ENCODE results near the gene FGR. TPM values are rescaled to one million over a fixed set of nuclear protein-coding genes. Genes with fewer than 3 reads are reported as not detected.

FGR gene
- total RNA-seq, 1 donor from 2014 or later: 0.19 TPM

DNA sequence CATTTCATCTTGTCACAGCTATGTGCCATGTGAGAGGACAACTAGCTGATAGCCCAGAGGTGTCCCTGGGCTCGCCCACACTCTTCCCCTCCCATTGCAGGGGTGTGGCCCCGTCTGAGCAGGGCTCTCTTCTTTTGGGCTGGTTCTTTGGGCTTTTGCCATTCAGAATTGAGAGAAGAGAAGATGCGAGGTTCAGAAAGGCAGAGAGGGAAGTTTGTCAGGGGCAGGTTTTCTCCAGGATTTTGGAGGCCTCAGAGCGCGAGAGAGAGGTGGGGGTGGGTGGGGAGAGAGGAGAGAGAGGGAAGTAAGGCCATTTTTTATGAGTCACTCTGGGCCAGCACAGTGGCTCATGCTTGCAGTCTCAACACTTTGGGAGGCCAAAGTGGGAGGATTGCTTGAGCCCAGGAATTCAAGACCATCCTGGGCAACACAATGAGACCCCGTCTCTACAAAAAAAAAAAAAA lies 31.8 kb upstream of the FGR start:
- intact Hi-C loops (cut with micrococcal nuclease): no loop called here

GRCh38 chr1:27666294-27666693 lies 31.3 kb upstream of the FGR start:
- intact Hi-C loops (cut with micrococcal nuclease): no loop called here
- Mint-ChIP-seq H3K4me1 (peaks cover 55% of the 10 kb centered on the region), H3K4me3 (no peak overlapping the region), H3K36me3 (ENCODE audit: low read depth) (peaks cover 29% of the 10 kb centered on the region), H3K9me3 (no peaks in the 10 kb centered on the region), H3K27ac (peak overlapping the region; percentile 46), H3K27me3 (no peaks in the 10 kb centered on the region)
- no peak for DNase-seq

More for the DNA sequence above, 31.8 kb upstream of the FGR start:
- Mint-ChIP-seq H3K36me3 (ENCODE audit: low read depth) (peaks cover 29% of the 10 kb centered on the region), H3K27ac (peak overlapping the region; percentile 46), H3K9me3 (no peaks in the 10 kb centered on the region), H3K4me3 (no peak overlapping the region), H3K4me1 (peaks cover 54% of the 10 kb centered on the region), H3K27me3 (no peaks in the 10 kb centered on the region)
- DNase-seq: no peak

DNA sequence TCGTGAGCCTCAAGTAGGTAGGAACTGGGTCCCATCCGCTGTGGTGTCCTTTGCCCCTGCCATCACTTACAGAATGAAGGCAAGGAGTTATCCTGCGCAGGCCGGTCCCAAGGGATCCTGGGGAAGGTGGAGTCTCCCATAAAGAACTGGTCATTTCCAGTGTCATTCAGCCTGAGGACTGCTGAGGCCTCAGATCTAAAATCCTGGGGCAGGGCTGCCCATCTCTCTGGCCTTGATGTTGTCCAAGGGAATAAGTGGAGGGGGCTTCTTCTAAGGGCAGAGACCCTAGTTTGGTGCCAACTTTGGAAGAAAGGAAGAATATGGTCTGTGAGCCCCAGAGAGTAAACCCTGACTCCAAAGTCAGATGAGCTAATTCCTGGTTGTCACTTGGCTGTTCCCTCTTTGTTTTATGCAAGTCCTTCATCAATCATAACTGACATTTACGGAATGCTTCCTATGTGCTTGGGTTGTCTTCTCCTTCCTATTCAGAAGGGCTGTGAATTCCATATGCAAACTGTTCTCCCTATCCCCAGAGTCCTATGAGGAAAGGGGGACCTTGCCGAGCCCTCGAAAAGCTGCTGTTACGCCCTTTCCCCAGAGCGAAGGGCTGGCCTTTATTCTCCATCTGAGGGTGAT lies 30.1 kb upstream of the FGR start:
- Mint-ChIP-seq H3K27ac (peak overlapping the region; percentile 80), H3K4me1 (peaks cover 55% of the 10 kb centered on the region), H3K27me3 (no peaks in the 10 kb centered on the region), H3K4me3 (no peak overlapping the region), H3K36me3 (ENCODE audit: low read depth) (peaks cover 29% of the 10 kb centered on the region), H3K9me3 (no peaks in the 10 kb centered on the region)
- intact Hi-C loops (cut with micrococcal nuclease): no loop called here
- no peak for DNase-seq

DNA sequence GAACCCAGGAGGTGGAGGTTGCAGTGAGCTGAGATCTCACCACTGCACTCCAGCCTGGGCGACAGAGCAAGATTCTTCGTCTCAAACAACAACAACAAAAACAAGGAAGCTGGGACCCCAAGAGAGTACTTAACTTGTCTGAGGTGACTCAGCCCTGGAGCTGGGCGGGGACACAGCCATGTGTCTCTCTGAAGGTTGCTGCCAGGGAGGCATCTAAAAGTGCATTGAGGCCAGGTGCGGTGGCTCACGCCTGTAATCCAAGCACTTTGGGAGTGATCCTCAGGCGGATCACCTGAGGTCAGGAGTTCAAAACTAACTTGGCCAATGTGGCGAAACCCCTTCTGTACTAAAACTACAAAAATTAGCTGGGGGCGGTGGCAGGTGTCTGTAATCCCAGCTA lies 29.3 kb upstream of the FGR start:
- no peaks in the 10 kb centered on the region for H3K9me3 Mint-ChIP-seq
- intact Hi-C loops (cut with micrococcal nuclease): no loop called here
- H3K4me3 Mint-ChIP-seq: no peak overlapping the region
- DNase-seq: no peak
- H3K36me3 Mint-ChIP-seq (ENCODE audit: low read depth): peaks cover 29% of the 10 kb centered on the region
- peaks cover 53% of the 10 kb centered on the region for H3K4me1 Mint-ChIP-seq
- H3K27me3 Mint-ChIP-seq: no peaks in the 10 kb centered on the region
- H3K27ac Mint-ChIP-seq: no peak overlapping the region

DNA sequence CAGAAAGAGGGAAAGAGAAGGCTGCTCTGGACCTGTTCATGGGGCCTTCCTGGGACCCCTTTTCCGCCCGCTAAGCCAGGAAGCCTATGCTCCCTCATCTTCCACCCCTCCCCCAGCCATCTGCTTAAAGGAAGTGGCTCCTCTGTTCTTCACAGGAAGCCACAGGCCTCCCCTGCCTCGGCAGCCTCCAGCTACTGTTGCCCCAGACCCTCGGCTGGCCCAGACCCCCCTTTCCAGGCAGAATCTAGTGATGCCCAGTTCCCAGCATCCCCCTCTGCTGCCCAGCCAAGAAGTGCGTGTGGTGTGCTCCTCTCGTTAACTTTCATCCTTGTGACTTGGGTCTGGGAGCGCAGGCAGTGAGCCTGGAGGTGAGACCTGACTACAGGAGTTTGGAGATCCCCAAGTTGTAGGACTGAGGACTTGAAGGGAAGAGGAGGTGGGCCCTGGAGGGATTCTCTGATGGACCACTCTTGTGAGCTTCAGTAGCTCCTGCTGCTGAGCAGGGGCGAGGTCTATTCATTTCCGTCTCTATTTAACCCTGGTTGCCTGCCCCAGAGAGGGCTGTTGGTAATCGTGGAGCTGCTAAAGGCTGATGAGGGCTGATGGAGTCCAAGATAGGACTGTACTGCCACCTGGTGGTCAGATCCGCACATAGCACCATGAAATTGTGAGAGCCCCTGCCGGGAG lies 27.9 kb upstream of the FGR start:
- Mint-ChIP-seq H3K4me1 (peaks cover 55% of the 10 kb centered on the region), H3K9me3 (no peaks in the 10 kb centered on the region), H3K27ac (peak overlapping the region; percentile 99)

DNA sequence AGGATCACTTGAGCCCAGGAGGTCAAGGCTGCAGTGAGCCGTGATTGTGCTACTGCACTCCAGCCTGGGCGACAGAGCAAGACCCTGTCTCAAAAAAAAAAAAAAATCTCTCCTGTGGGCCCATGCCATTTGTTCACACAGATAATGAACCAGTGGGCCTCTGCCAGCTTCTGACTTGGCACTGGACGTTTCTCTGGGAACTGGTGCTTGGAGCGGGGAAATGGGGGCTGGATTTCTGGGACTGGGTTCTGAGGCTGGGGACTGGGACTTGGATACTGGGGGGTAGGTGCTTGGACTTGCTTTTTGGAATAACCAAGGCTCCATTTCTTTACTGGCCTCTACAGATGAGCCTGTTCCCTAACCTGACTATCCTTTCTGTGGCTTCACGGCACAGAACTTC lies 27.3 kb upstream of the FGR start:
- intact Hi-C loops (cut with micrococcal nuclease): no loop called here
- Mint-ChIP-seq H3K4me1 (peaks cover 52% of the 10 kb centered on the region), H3K4me3 (peak overlapping the region; percentile 80), H3K27me3 (no peaks in the 10 kb centered on the region), H3K9me3 (no peaks in the 10 kb centered on the region), H3K27ac (peak overlapping the region; percentile 99), H3K36me3 (ENCODE audit: low read depth) (peaks cover 19% of the 10 kb centered on the region)
- no peak for DNase-seq

More for the DNA sequence above, 27.9 kb upstream of the FGR start:
- Mint-ChIP-seq H3K36me3 (ENCODE audit: low read depth) (peaks cover 24% of the 10 kb centered on the region), H3K27me3 (no peaks in the 10 kb centered on the region), H3K4me3 (peak overlapping the region; percentile 80)
- DNase-seq: peak; percentile 97
- intact Hi-C loops (cut with micrococcal nuclease): loop anchor here (1.0 kb wide), 7 partner anchors 19 to 271 kb away; partner anchors contain the start of gene GPR3

- H3K4me1 Mint-ChIP-seq: peaks cover 53% of the 10 kb centered on the region
- H3K36me3 Mint-ChIP-seq (ENCODE audit: low read depth): peaks cover 15% of the 10 kb centered on the region
- H3K27me3 Mint-ChIP-seq: no peaks in the 10 kb centered on the region
- H3K9me3 Mint-ChIP-seq: no peaks in the 10 kb centered on the region
- H3K27ac Mint-ChIP-seq: peak overlapping the region; percentile 100
- peak; percentile 59 for DNase-seq
- intact Hi-C loops (cut with micrococcal nuclease): loop anchor here (2.0 kb wide), 1 partner anchor 139 kb away; no protein-coding TSS in a partner anchor
- H3K4me3 Mint-ChIP-seq: peak overlapping the region; percentile 91
Observed at GRCh38 chr1:27661412-27662075, 26.6 kb upstream of the FGR start.

DNA sequence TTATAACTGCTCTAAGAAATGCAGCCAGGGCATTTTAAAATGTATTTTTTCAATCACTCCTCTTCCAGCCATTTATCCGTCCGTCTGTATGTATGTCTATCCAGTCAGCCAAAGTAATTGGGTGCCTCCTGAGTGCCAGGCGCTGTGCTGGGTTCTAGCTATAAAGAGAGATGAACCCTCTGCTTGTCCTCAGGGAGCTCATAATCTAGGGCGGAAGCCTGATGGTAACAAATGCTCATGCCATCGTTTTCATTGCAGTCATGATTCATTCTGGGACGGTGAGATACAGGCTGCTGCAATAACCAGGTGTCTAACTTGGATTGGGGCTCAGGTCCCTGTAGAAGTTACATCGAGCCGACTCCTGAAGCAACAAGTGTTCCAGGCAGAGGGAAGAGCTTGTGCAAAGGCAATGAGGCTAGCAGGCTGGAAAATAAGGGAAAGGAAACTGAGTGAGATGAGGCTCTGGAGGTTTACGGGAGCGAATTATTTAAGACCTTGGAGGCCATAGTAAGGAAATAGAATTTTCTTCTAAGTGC lies 25.4 kb upstream of the FGR start:
- Mint-ChIP-seq H3K27ac (peak overlapping the region; percentile 100), H3K36me3 (ENCODE audit: low read depth) (peaks cover 5% of the 10 kb centered on the region), H3K9me3 (no peaks in the 10 kb centered on the region), H3K4me3 (peak overlapping the region; percentile 91), H3K27me3 (no peaks in the 10 kb centered on the region), H3K4me1 (peaks cover 57% of the 10 kb centered on the region)
- DNase-seq: no peak
- intact Hi-C loops (cut with micrococcal nuclease): loop anchor here (2.0 kb wide), 1 partner anchor 138 kb away; no protein-coding TSS in a partner anchor

- Mint-ChIP-seq H3K36me3 (ENCODE audit: low read depth) (peaks cover under 1% of the 10 kb centered on the region), H3K27ac (peak overlapping the region; percentile 100), H3K27me3 (no peaks in the 10 kb centered on the region), H3K4me1 (peaks cover 63% of the 10 kb centered on the region), H3K9me3 (no peaks in the 10 kb centered on the region), H3K4me3 (peak overlapping the region; percentile 91)
- intact Hi-C loops (cut with micrococcal nuclease): loop anchor here (1.0 to 2.0 kb wide), 3 partner anchors 10 to 137 kb away; no protein-coding TSS in a partner anchor
- DNase-seq: peak; percentile 98
Observed at GRCh38 chr1:27659497-27660299, 24.7 kb upstream of the FGR start.

DNA sequence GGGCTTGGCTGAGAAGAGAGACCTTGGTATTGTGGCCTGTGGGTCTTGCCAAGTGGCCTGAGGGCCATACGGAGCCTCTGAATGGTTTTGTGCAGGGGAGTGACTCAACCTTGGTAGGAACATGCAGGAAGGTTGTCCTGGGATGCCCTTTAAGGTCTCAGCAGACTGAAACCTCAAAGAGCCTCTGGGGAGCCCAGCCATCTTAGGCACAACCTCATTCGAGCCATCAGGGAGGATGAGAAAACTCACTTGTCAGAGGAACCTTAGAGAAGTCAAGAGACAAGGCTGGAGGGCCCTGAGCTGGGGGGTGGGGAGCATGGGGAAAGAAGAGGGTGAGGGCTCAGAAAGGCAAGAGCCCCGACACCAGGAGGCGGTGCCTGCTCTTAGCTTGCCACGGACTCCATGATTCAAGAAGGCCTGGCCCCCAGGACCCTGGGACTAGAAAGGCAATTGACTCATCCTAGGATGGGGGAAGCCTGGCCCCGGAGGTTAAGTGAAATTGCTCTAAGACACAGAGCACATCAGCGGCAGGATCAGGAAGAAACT lies 24.0 kb upstream of the FGR start:
- Mint-ChIP-seq H3K36me3 (ENCODE audit: low read depth) (no peaks in the 10 kb centered on the region), H3K27ac (peak overlapping the region; percentile 95), H3K9me3 (no peaks in the 10 kb centered on the region), H3K27me3 (no peaks in the 10 kb centered on the region), H3K4me3 (peak overlapping the region; percentile 91), H3K4me1 (peaks cover 63% of the 10 kb centered on the region)
- intact Hi-C loops (cut with micrococcal nuclease): loop anchor here (1.0 kb wide), 2 partner anchors 10 to 22 kb away; no protein-coding TSS in a partner anchor
- DNase-seq: no peak

- peaks cover 48% of the 10 kb centered on the region for H3K4me1 Mint-ChIP-seq
- no peak overlapping the region for H3K27ac Mint-ChIP-seq
- intact Hi-C loops (cut with micrococcal nuclease): no loop called here
- H3K27me3 Mint-ChIP-seq: no peaks in the 10 kb centered on the region
- H3K4me3 Mint-ChIP-seq: no peak overlapping the region
- H3K9me3 Mint-ChIP-seq: no peaks in the 10 kb centered on the region
- DNase-seq: peak; percentile 64
- no peaks in the 10 kb centered on the region for H3K36me3 Mint-ChIP-seq (ENCODE audit: low read depth)
Observed at GRCh38 chr1:27656157-27656893, 21.3 kb upstream of the FGR start.

DNA sequence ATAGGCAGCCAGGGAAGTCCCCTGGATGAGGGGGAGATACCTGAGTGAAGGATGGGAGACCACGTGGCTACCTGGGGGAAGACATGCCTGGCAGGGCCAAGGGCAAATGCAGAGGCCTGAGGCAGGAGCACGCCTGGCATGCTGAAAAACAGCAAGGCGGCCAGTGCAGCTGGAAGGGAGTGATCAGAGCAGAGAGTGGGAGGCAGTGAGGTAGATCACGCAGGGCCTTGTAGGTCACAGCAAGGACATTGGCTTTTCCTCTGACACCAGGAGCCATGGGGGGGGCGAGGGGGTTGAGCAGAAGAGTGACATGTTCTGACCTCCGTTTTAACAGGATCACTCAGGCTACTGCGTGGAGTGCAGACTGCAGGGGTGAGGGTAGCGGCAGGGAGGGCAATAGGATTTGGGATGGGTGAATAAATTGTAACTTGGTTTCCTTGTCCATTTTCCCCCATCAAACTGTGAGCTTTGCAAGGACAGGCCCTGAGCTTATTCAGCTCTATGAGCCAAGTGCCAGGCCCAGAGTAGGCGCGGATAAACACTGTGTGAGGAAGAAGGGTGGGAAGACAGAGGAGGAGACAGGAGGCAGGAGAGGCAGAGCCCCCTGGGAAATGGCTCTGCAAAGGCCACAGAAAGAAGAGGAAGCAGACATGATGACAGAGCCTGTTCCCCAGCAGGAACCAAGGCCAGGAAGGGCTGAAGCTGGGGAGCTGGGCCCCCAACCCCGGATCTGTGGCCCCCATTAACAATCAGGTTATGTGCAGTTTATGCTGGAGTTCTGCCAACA lies 20.4 kb upstream of the FGR start:
- Mint-ChIP-seq H3K4me1 (peaks cover 48% of the 10 kb centered on the region), H3K27ac (peak overlapping the region; percentile 76), H3K36me3 (ENCODE audit: low read depth) (no peaks in the 10 kb centered on the region), H3K4me3 (no peak overlapping the region), H3K27me3 (no peaks in the 10 kb centered on the region), H3K9me3 (no peaks in the 10 kb centered on the region)
- peak; percentile 55 for DNase-seq
- intact Hi-C loops (cut with micrococcal nuclease): no loop called here

Measured in activated CD4-positive, alpha-beta T cell treated with anti-CD3 and anti-CD28 coated beads, Interleukin-2, amount 10 ng/mL, durations not matched to agents 24 days and 14 days (primary cell).